Pulmonary artery endothelial cell (primary cell): ENCODE measurements around the gene GPR157. TPM values are rescaled to one million over a fixed set of nuclear protein-coding genes. Genes with fewer than 3 reads are reported as not detected.

Experiments used
- DNase-seq: peaks from one replicate; pipeline ENCODE4 v3.0.0-alpha.2; 2011; ENCODE audit warnings: low read depth, low spot score
- total RNA-seq: library from RNA; depleted of rRNA; stranded (reverse); fragments of >200 nt; gene quantifications from 2 replicates; pipeline ENCODE4 v1.2.3, GENCODE V29; 2014

The GPR157 gene
- total RNA-seq, 1 donor from 2014 or later, result 3.0 TPM

DNA sequence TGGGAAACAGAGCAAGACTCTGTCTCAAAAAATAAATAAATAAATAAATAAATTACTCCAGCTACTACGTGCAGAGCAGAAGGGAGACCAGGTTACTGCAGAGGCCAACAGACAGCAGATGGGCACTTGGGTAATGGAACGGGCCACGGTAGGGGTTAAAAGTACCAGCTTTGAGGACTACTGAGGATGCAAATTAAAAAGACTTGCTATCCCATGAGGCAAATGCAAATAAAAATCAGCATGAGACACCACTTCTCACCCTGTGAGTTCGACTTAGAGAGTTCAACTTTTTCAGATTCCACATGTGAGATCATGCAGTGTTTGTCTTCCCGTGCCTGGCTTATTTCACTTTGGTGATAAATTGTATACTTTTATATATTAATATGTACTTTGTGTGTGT is 66.1 kb downstream of the GPR157 start:
- DNase-seq, result no peak

DNA sequence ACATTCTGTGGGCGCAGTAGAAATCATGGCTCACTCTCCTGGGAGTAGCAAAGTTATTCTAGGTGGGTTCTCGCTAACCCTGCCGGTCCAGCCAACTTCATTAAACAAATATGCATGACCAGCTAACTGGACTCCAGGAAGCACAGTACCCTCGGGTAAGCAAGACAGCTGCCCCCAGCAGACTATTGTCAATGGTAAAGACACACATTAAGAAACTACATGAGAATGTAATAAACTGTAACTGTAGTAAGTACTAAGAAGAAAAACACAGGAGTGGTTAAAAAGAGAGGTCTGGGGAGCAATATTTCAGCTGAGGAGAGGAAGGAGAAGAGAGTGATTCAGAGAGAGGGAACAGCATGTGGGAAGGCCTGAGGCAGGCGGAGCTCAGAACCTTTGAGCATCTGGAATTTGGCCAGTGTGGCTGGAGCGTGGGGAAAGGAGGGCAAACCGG is 66.9 kb downstream of the GPR157 start:
- no peak for DNase-seq

DNA sequence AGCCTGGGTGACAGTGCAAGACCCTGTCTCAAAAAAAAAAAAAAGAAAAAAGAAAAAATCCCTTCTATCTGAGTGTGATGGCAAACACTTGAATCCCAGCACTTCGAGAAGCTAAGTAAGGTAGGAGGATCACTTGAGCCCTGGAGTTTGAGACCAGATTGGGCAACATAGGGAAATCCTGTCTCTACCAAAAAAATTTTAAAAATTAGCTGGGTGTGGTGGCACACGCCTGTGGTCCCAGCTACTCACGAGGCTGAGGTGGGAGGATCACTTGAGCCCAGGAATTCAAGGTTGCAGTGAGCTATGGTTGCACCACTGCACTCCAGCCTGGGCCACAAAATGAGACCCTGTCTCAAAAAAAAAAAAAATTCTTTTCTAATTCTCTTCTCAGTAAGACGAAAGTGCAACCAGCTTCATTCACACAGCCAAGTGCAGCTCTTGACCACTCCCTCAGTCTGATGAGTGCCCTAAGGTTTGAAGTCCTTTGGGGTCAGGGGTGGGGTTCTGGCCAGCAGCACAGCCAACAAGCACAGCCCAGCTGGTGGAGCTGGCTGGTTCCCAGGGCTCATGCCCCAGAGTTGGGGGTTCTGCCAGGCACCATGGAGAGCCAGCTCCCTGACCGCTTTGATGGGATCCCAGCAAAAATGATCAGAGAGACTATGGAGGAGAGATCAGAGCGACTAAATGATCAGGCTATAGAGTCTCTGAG is 67.5 kb downstream of the GPR157 start:
- no peak for DNase-seq

GRCh38 chr1:9059891-9060744 is 68.8 kb downstream of the GPR157 start:
- no peak for DNase-seq

DNA sequence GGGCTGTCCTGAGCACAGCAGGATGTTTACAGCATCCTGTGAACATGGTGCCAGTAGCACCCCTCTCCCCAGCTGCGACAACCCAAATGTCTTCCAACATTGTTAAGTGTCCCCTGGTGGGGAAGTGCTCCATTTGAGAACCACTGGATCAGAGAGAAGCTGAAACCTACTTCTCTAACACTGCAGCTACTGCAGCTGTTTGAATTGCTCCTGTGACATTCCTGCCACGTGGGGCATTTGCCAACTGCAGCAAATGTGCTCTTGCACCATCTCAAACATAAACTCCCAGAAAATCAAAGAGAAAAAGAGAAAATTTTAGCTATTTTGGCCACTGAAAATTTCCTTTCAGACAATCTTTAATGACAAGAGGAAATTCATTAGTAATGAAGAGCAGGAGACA is 70.4 kb downstream of the GPR157 start:
- DNase-seq, result no peak

- DNase-seq, result no peak
Observed at GRCh38 chr1:9057851-9058250, 71.1 kb downstream of the GPR157 start.

- DNase-seq, result no peak
Observed at GRCh38 chr1:9052272-9053049, 76.4 kb downstream of the GPR157 start.

DNA sequence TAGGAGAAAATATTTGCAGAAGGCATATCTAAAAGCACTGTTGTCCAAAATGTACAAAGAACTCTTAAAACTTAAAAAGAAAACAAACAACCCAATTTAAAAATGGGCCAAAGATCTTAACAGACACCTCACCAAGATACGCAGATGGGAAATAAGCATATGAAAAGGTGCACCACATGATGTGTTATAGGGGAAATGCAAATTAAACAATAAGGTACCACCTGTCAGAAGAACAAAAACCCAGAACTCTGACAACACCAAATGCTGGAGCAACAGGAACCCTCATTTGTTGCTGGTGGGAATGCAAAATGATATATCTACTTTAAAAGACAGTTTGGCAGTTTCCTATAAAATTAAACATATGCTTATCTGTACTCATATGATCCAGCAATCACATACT is 77.5 kb downstream of the GPR157 start:
- no peak for DNase-seq

GRCh38 chr1:9050803-9051202 is 78.1 kb downstream of the GPR157 start:
- no peak for DNase-seq

Other genes with a start within 250 kb of the GPR157 start
- gene CA6, start 183.2 kb downstream of the GPR157 start, total RNA-seq, result not detected in 2 replicates
- gene SLC2A7, start 102.7 kb downstream of the GPR157 start, total RNA-seq, result not detected in 2 replicates
- not detected in 2 replicates for gene SLC2A5, start 59.5 kb downstream of the GPR157 start, total RNA-seq
- 6.2 and 23.2 TPM in 2 replicates for gene H6PD, start 105.7 kb upstream of the GPR157 start, total RNA-seq
- 18.9 and 20.6 TPM in 2 replicates for gene SPSB1, start 163.8 kb upstream of the GPR157 start, total RNA-seq